Stimulated activated naive CD8-positive, alpha-beta T cell treated with anti-CD3 and anti-CD28 coated beads, Interleukin-15, amount 100 ng/mL, for 72 hours (primary cell): ENCODE data around the gene STON2.
A peak's percentile ranks its signal among the peaks of the same experiment; 100 is the strongest.
"Not testable (repeated sequence)": the region's sequence is repeated elsewhere in the genome, so short reads cannot be mapped to it uniquely, and the experiment has no call there.

ENCODE experiments used
- ATAC-seq: fragments of 150-1000 bp; cut with Tn5 transposase; 2 replicates; pipeline ENCODE4 v1.10.0; 2021; ENCODE audit warnings: mild to moderate bottlenecking, moderate library complexity
- DNase-seq, 2 donors: peaks; one replicate each; pipeline ENCODE4 v3.0.0; 2021 to 2022
- H3K27ac Mint-ChIP-seq, 2 donors: one replicate each; pipeline ENCODE4 v1.8.0; 2022; ENCODE audit warnings: mild to moderate bottlenecking in 2 of 2, mixed read lengths in 2 of 2, moderate library complexity in 2 of 2
- H3K27me3 Mint-ChIP-seq: one replicate; pipeline ENCODE4 v1.8.0; 2022; ENCODE audit warnings: mixed read lengths
- H3K4me1 Mint-ChIP-seq: one replicate; pipeline ENCODE4 v1.8.0; 2022; ENCODE audit warnings: mild to moderate bottlenecking, mixed read lengths
- H3K4me3 Mint-ChIP-seq, 2 donors: one replicate each; pipeline ENCODE4 v1.8.0; 2022; ENCODE audit warnings: mild to moderate bottlenecking in 2 of 2, mixed read lengths in 2 of 2, moderate library complexity in 1 of 2
- H3K9me3 Mint-ChIP-seq, 2 donors: one replicate each; pipeline ENCODE4 v1.8.0; 2022; ENCODE audit warnings: mixed read lengths in 2 of 2

The STON2 gene

DNA sequence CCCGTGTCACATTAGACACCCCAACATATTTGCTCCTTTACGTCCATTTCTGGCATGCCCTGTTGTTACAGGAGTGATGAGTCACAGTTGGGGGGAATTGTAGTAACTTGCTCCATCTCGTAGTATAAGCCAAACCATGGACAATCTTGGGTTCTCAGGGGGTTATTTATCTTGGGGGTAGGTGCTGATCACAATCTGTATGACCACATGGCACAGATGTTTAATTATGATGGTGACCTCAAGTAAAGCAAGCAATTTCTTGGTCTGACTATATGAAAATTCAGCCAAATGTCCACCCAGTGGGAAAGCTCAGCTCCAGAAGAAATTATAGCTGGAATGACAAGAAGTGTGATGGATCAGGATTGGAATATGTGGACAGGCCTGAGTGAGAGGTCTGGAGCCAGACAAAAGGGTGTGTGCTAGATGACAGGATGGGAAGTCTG lies 32.1 kb upstream of the STON2 start:
- Mint-ChIP-seq H3K27ac (no peak overlapping the region), H3K9me3 (no peaks in the 10 kb centered on the region), H3K4me1 (peaks cover 15% of the 10 kb centered on the region), H3K27me3 (peaks cover 67% of the 10 kb centered on the region), H3K4me3 (no peak overlapping the region)
- ATAC-seq (no peak), DNase-seq (no peak)

DNA sequence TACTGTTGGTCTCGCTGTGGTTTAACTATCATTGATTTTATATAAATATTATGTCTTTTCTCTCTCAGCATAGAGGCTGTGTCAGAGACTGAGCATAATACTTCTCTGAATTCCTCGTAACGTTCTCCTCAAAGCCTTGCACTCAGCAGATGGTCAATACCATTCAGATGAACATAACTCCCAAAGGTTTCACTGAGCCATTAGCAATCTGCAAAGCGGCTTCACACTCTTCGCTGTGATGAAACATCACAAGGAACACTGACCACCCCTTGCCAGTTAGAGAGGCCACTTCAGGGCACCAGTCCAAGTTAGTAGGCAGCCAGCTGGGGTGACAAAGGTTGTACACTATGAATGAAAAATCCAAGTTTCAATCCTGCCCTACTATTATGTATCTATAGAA lies 30.1 kb upstream of the STON2 start:
- H3K9me3 Mint-ChIP-seq: no peaks in the 10 kb centered on the region
- no peak overlapping the region for H3K27ac Mint-ChIP-seq
- ATAC-seq: no peak
- DNase-seq: no peak
- no peak overlapping the region for H3K4me3 Mint-ChIP-seq
- peaks cover 66% of the 10 kb centered on the region for H3K27me3 Mint-ChIP-seq
- peaks cover 3% of the 10 kb centered on the region for H3K4me1 Mint-ChIP-seq

DNA sequence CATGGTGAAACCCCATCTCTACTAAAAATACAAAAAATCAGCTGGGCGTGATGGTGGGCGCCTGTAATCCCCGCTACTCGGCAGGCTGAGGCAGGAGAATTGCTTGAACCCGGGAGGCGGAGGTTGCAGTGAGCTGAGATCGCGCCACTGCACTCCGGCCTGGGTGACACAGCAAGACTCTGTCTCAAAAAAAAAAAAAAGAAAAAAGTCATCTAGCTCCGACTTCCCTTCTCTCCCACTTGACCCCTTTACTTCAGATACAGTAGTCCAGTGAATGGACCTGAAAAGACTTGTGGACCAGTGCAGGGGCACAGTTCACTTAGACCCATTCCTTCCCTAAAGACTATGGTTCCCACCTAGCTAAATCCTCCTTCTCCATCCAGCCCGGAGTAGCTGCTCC lies 29.6 kb upstream of the STON2 start:
- not testable (repeated sequence) for H3K4me3 Mint-ChIP-seq, H3K9me3 Mint-ChIP-seq, H3K4me1 Mint-ChIP-seq, DNase-seq, ATAC-seq, H3K27ac Mint-ChIP-seq
- peaks cover 61% of the 10 kb centered on the region for H3K27me3 Mint-ChIP-seq

DNA sequence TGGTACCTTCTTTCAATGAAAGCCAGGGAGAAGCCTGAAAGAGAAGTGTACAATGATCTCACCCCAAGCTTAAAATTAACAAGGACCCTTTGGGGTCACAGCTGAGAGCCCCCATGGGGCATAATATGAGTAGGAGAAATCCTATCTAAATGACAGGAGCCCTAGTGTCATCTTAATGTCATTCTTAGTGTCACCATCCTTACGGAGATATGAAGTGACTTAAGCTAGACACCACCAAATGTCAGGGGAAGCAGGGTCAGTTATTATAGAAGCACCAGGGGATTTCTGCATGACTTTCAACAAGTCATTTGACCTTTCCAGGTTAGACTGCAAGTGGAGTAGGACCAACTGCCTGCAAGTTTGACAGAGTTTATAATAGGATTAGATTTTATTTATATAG lies 28.9 kb upstream of the STON2 start:
- DNase-seq (no peak), ATAC-seq (no peak)
- H3K27ac Mint-ChIP-seq: no peak overlapping the region
- H3K4me1 Mint-ChIP-seq: no peaks in the 10 kb centered on the region
- no peak overlapping the region for H3K4me3 Mint-ChIP-seq
- no peaks in the 10 kb centered on the region for H3K9me3 Mint-ChIP-seq
- peaks cover 54% of the 10 kb centered on the region for H3K27me3 Mint-ChIP-seq

DNA sequence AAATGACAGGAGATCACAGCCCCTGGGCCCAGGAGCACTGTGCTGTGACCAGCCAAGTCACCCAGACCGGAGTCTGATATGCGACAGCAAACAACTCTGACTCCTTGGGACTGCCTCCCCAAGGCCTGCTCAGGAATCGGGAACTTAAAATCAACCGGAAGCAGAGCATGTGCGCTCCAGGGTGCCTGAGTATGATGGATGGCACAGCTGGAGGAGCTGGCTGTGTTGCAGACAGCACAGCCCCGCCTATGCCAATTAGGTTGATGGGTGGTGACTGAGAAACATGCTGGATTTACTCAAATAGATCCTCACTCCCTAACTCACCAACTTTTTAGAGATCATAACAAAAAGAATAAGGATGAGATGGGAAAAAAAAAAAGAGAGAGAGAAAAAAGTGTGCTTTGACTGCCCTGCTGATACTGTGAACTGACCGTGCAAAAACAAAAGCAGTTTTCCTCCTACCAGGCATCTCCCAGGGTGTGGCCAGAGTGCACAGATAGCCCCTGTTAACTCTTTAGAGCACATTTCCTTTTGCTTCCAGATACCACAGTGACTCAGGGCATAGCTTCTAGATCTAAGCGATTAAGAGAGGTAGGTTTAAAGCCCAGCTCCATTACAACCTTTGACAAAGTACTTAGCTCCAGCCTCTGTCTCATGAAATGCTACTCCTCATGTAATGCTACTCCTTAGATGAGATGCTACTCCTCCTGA lies 27.4 kb upstream of the STON2 start:
- ATAC-seq (no peak), DNase-seq (no peak)
- Mint-ChIP-seq H3K4me3 (no peak overlapping the region), H3K27me3 (peaks cover 38% of the 10 kb centered on the region), H3K9me3 (no peaks in the 10 kb centered on the region), H3K27ac (no peak overlapping the region), H3K4me1 (no peaks in the 10 kb centered on the region)

DNA sequence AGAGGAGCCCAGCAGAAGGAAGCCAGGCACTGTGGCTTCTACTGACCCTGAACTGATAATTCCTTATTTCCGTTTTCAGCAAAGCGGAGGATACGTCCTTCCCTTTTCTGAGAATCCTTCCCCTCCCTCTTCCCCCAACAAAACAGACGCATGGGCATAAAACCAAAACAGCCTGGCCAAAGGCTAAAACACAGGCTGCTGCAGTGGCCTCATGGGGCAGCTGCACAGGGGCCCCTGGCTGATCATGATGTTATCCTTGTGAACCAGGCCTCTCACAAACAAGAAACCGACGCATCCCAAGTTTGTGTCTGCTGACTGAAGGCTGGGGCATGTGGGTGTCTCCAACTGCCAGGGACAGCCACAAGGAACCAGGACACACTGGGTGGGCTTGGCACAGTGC lies 23.4 kb upstream of the STON2 start:
- Mint-ChIP-seq H3K27ac (peak overlapping the region in 1 of 2 donors; percentile 22), H3K27me3 (peaks cover 24% of the 10 kb centered on the region), H3K4me1 (no peaks in the 10 kb centered on the region), H3K9me3 (peaks cover 5 to 8% of the 10 kb centered on the region in 2 donors), H3K4me3 (no peak overlapping the region)
- DNase-seq: no peak
- ATAC-seq: no peak

DNA sequence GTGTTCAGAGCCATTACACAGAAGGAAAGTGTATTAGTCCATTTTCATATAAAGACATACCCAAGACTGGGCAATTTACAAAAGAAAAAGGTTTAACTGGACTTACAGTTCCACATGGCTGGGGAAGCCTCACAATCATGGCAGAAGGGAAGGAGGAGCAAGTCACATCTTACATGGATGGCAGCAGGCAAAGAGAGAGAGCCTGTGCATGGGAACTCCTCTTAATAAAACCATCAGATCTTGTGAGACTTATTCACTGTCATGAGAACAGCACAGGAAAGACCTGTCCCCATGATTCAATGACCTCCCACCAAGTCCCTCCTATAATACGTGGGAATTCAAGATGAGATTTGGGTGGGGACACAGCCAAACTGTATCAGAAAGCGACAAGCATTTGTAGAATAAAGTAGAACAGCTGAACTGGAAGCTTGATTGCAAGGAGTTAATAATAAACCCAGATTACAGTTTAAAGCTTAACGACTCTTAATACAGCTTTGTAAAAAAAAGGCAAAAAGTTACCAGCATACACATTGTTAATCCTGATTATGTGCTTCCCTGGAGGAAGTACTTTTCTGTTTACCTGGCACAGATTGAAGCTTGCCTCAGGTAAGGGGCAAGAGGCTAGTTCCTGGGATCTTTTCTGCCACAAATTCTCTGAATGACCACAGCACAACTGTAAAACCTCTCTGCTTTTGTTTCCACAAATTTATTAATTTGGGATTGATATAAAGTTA lies 18.1 kb upstream of the STON2 start:
- Mint-ChIP-seq H3K27me3 (no peaks in the 10 kb centered on the region), H3K4me3 (no peak overlapping the region), H3K9me3 (peaks cover 5 to 26% of the 10 kb centered on the region in 2 donors), H3K4me1 (peaks cover 4% of the 10 kb centered on the region), H3K27ac (no peak overlapping the region)
- DNase-seq (no peak), ATAC-seq (no peak)

DNA sequence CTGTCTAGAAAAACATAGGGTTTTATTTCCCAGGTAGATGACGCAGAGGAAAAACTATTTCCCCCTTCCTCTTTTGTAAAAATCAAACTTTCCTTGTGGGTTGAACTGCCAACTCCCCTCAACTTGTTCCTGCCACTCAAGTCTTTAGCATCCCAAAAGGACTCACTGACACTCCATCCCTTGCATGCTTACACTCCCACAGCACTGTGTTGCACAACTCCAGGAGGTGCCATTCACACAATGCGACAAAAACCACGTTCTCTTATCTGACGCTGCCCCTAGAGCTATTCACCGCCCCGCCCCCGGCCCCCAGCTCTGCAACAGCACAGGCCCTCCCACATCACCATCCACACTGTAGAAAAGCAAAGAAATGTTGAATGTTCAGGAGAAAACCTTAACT lies 16.9 kb upstream of the STON2 start:
- H3K4me3 Mint-ChIP-seq: no peak overlapping the region
- no peak for ATAC-seq
- no peak overlapping the region for H3K27ac Mint-ChIP-seq
- no peaks in the 10 kb centered on the region for H3K27me3 Mint-ChIP-seq
- peaks cover 5 to 26% of the 10 kb centered on the region in 2 donors for H3K9me3 Mint-ChIP-seq
- H3K4me1 Mint-ChIP-seq: peaks cover 4% of the 10 kb centered on the region
- no peak for DNase-seq

DNA sequence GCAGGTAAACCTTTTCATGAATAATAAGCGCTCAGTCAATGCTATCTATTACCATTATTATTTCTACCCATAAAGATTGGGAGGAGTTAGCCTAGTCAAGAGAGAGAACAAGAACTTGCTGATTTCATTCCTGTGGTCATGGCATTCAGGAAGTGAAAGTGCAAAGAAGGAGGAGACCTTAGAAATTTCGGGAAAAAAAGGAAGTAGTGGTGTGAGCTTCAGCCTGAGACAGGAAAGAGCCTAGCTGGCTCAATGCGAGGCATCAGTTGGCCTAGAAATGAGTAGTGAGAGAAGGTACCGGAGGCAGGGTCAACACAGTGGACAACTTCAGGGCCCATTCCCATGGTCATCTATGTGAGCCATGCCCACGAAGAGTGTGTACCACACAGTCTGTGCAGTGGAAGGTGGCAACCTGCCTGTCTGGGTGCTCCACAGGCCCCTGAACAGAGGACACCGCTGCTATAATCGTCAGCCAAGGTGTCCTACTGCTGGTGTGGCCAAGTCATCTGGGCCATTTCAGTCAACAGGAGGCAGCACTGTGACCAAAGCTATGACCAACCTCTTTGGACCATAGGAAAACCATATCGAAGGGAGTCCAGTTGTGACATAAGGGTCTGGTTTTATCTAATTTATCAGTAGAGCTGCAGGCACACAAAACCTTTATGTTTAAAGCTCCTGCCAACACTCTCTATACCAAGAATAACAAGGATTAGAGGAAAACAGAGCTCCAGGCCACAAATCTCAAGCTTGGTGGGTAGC lies 16.2 kb upstream of the STON2 start:
- ATAC-seq (no peak), DNase-seq (no peak)
- Mint-ChIP-seq H3K4me3 (no peak overlapping the region), H3K9me3 (peaks cover 4 to 22% of the 10 kb centered on the region in 2 donors), H3K27me3 (no peaks in the 10 kb centered on the region), H3K27ac (no peak overlapping the region), H3K4me1 (peaks cover 4% of the 10 kb centered on the region)

DNA sequence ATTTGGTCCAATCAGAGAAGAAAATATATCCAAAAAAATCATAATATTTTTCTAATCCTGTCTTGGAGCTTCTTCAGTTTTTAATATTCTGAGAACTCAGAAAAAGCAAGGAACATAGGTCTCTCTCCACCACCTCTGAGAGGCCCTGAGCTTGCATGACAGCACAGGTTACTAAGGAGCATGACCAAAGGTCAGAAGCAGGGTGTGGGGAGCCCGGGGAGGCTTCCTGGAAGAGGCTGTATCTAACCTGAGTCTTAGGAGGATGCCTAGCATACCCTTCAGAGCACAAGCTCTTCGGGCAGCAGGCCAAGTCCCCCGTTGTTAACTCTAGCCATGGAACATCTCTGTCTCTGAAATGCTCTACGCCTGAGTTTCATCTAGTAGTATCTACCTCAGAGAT lies 15.7 kb upstream of the STON2 start:
- no peak for DNase-seq
- Mint-ChIP-seq H3K27me3 (peaks cover 5% of the 10 kb centered on the region), H3K4me1 (peaks cover 4% of the 10 kb centered on the region), H3K27ac (no peak overlapping the region), H3K4me3 (no peak overlapping the region), H3K9me3 (peaks cover 0 to 18% of the 10 kb centered on the region in 2 donors)
- no peak for ATAC-seq

DNA sequence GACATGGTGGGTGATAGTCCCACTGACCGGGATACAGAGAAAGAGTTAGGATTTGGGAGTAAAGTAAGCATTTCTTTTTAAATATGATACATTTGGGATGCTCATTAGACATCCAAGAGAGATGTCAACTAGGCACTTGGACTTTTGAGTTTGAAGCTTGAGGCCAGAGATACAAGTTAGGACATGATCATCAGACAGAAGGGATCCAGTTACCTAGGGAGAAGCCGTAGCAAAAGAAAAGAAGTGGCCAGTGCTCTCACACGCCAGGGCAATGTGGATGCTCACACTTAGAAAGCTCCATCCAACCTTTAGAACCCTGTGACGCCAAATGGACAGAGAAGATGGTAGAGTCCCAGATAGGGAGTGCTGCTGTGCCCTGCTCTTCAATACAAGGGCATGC lies 14.0 kb upstream of the STON2 start:
- peaks cover 4% of the 10 kb centered on the region for H3K4me1 Mint-ChIP-seq
- H3K27ac Mint-ChIP-seq: peak overlapping the region in 1 of 2 donors; percentile 58
- peaks cover 7% of the 10 kb centered on the region for H3K27me3 Mint-ChIP-seq
- no peak for ATAC-seq
- no peak for DNase-seq
- H3K9me3 Mint-ChIP-seq: peaks cover 0 to 18% of the 10 kb centered on the region in 2 donors
- no peak overlapping the region for H3K4me3 Mint-ChIP-seq

DNA sequence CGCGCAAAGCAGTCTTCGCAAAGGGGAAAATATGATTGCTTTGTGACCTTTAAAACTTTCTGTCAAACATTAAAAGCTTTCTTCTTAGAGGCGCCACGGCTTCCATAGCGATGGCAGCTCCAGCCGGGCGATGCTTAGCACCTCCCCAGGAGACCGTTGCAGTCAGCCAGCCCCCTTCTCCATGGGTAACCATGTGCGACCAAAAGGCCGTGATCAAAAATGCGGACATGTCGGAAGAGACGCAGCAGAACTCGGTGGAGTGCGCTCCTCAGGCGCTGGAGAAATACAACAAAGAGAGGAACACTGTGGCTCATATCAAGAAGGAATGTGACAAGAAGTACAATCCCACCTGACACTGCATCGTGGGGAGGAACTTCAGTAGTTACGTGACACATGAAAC lies 12.7 kb upstream of the STON2 start:
- Mint-ChIP-seq H3K4me1 (peaks cover 4% of the 10 kb centered on the region), H3K27me3 (peaks cover 7% of the 10 kb centered on the region), H3K27ac (no peak overlapping the region), H3K4me3 (no peak overlapping the region), H3K9me3 (peaks cover 0 to 17% of the 10 kb centered on the region in 2 donors)
- DNase-seq: no peak
- no peak for ATAC-seq

DNA sequence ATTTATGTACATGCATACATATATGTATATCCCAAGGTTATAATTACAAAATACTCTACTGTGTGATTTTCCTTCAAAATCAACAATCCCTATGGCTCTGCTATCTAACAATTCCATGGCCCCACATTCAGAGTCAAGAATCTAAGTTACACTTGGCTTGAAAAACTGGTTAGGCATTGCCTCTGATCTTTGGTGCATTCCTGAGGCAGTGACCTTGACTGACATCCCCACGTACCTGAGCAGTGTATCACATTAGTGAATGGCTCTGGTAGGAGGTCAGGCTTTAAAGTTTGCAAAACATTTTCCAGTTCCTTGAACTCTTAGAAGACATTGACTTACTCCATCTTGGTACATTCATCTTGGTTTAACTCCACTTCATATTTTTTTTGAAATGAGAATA lies 8.5 kb upstream of the STON2 start:
- no peak for DNase-seq
- Mint-ChIP-seq H3K4me1 (no peaks in the 10 kb centered on the region), H3K4me3 (no peak overlapping the region), H3K9me3 (no peaks in the 10 kb centered on the region), H3K27me3 (peaks cover 35% of the 10 kb centered on the region), H3K27ac (no peak overlapping the region)
- ATAC-seq: no peak

DNA sequence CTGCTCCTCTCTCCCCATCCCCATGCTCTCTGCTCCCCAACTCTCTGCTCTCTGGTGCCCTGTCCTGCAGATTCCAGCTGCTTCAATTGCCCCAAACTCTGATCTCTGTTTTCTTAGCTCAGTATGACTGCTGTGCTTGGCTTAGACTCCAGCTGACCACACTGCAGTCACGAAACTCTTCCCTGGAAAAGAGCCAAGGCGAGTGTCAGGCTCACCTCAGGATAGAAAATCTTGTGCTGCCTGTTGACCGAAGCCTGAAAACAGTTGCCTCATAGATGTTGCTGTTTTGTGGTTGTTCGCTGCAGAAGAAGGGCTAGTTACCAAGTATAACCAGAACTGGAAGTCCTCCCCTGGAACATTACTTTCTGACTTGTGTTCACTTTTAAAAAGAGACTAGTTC lies 6.7 kb upstream of the STON2 start:
- Mint-ChIP-seq H3K27ac (no peak overlapping the region), H3K9me3 (no peaks in the 10 kb centered on the region), H3K27me3 (peaks cover 47% of the 10 kb centered on the region), H3K4me3 (no peak overlapping the region), H3K4me1 (peaks cover under 1% of the 10 kb centered on the region)
- DNase-seq (no peak), ATAC-seq (no peak)

DNA sequence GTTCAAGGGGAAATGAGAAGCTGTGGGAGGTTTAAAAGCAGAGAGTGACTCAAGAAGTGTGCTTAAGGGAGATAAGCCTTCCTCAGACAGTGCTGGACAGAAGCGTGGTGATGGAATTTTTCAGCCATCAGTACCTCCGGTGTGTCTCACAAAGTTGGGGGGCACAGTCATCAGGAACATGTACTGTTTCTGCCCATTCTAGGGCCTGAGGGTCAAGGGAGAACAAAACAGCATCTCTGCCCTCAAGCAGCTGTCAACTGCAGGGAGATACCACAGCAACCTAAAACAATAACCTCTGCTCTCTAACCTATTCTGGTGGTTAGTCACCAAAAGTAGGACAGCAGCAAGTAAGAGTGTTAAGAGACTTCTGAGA lies 2.0 kb upstream of the STON2 start:
- Mint-ChIP-seq H3K4me3 (no peak overlapping the region), H3K9me3 (no peaks in the 10 kb centered on the region), H3K27ac (peak overlapping the region in 1 of 2 donors; percentile 23), H3K4me1 (peaks cover 10% of the 10 kb centered on the region), H3K27me3 (peaks cover 39% of the 10 kb centered on the region)
- ATAC-seq (peak; percentile 32), DNase-seq (no peak)
